HepG2 (cell line): ENCODE results near the gene B3GNT7.
"Not testable (repeated sequence)": the region's sequence is repeated elsewhere in the genome, so short reads cannot be mapped to it uniquely, and the experiment has no call there.

Source experiments
- JUN ChIP-seq: sonication (generic); formaldehyde crosslinking; IDR thresholded peaks from 2 replicates; pipeline ENCODE4 v1.4.0; 2020; ENCODE audit warnings: mild to moderate bottlenecking, missing genetic modification reagents
- LBX2 ChIP-seq: sonication (generic); formaldehyde crosslinking; IDR thresholded peaks from 2 replicates; pipeline ENCODE4 v1.5.0; 2020; ENCODE audit warnings: missing genetic modification reagents, mild to moderate bottlenecking, borderline replicate concordance
- MXD3 ChIP-seq: IDR thresholded peaks from 2 replicates; pipeline ENCODE4 v1.6.1; 2016; ENCODE audit warnings: mild to moderate bottlenecking, missing biosample characterization, missing genetic modification reagents
- RAD21 ChIP-seq: fragments of 450-650 bp; formaldehyde crosslinking; IDR thresholded peaks from 2 replicates; pipeline ENCODE4 v1.5.0; 2020; ENCODE audit warnings: mild to moderate bottlenecking
- TRIM22 ChIP-seq: fragments of 450-650 bp; IDR thresholded peaks from 2 replicates; pipeline ENCODE4 v1.6.1; 2017

- not testable (repeated sequence) for TF ChIP-seq JUN (CRISPR knock-in tag); MXD3; TRIM22; RAD21 (CRISPR knock-in tag); LBX2 (CRISPR knock-in tag)
These were observed 5.6 kb downstream of the B3GNT7 start for GRCh38 chr2:231401101-231401500.
